A673 (cell line): ENCODE results near the gene RABL6.

Source experiments
- CTCF ChIP-seq: fragments of 300-800, 200-600 bp; sonication (generic); conservative IDR thresholded peaks from 2 replicates; pipeline ENCODE4 v1.5.1; 2017; ENCODE audit warnings: low read depth, mild to moderate bottlenecking, antibody characterized with exemption, low read length, moderate library complexity, mixed read lengths
- EZH2 ChIP-seq: fragments of 200-600 bp; sonication (generic); IDR thresholded peaks from 2 replicates; pipeline ENCODE4 v1.6.1; 2017; ENCODE audit warnings: borderline replicate concordance, low read depth, mild to moderate bottlenecking, mixed read lengths, antibody characterized with exemption, low read length; ENCODE audit not compliant: poor library complexity, severe bottlenecking

GRCh38 chr9:136844761-136845464 lies 37.2 kb downstream of the RABL6 start:
- no peak for TF ChIP-seq CTCF
- no peak for TF ChIP-seq EZH2
